ENCODE data around the gene CDC42BPG.

DNA sequence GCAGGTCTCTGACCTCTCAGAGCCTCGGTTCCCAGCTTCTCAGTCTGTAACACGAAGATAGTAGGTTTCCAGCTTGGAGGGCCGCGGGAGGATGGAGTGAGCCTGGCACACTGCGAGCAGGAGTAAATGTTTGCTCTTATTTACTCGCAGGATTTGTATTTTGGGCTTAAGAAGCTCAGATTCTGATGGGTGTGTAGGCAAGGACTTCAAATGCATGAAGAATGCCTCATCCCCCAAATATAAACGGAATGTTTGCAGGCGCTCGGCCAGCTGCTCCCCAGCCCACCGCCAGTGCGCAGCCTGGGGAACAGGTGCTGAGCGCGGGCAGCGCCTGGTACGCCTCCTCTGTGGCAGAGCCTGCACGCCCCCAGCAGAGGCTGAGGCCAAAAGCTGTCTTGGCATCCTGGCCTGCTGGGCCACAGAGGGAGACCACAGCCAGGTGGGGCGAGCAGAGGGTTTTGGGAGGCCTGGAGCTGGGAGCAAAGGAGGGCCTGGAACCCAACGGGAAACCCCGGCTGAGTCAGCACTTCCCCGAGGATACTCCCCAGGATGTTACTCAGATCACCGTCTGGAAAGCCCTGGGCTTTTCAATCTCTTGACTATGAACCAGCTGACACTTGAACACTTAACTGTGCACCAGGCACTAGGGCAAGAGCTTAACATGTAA is 24.6 kb upstream of the CDC42BPG start:
- TF ChIP-seq, protein P1, sequence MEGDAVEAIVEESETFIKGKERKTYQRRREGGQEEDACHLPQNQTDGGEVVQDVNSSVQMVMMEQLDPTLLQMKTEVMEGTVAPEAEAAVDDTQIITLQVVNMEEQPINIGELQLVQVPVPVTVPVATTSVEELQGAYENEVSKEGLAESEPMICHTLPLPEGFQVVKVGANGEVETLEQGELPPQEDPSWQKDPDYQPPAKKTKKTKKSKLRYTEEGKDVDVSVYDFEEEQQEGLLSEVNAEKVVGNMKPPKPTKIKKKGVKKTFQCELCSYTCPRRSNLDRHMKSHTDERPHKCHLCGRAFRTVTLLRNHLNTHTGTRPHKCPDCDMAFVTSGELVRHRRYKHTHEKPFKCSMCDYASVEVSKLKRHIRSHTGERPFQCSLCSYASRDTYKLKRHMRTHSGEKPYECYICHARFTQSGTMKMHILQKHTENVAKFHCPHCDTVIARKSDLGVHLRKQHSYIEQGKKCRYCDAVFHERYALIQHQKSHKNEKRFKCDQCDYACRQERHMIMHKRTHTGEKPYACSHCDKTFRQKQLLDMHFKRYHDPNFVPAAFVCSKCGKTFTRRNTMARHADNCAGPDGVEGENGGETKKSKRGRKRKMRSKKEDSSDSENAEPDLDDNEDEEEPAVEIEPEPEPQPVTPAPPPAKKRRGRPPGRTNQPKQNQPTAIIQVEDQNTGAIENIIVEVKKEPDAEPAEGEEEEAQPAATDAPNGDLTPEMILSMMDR (IDR thresholded peaks at IDR 0.05; ENCODE audit: low read length) = no peak
- TF ChIP-seq EZH2 (IDR thresholded peaks at IDR 0.05; ENCODE audit: borderline replicate concordance, low read length) = no peak
